ENCODE measurements around the gene ADGRG1.

DNA sequence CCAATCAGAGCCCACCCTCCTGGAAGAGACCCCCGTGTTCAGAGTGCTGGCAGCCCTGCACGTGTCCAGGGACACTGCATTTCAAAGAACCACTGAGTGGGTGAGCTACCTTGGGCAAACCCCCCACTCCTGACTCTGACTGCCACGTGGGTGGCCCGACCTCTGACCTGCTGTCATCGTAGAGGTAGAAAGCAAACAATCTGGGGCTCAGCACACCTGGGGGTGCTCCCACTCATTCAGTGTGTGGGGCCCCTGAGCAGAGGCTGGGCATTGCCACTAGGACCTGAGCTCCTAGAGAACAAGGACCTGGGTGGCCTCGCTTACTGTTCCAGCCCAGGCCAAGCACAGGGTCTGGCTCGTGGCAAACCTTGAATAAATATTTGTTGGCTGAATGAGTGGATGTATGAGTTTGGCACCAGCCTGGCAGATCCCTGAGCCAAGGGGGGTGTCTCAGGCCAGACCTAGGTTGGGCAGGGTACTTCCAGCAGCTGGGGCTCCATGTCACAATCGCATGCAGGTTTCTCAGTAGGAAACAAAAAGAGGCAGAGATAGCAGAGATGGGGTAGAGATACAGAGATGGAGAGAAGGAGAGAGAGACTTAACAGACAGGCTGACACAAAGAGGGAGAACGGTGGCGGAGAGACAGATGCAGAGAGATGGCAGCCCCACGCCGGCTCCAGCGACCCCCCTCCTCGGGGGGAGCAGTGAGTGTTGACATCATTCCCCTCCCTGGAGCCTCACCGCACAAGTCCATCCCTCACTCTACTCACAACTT is 60.7 kb downstream of the ADGRG1 start:
- no peak for TF ChIP-seq CTCF (IDR thresholded peaks at IDR 0.05)
- no peak for TF ChIP-seq ZFX (IDR thresholded peaks at IDR 0.05; ENCODE audit: borderline replicate concordance)
